T-helper 1 cell treated with Interleukin-12 subunit alpha and Interleukin-12 subunit beta and Interleukin-4 antibody, amounts not matched to agents 30 ng/mL and 1 ng/mL, for 36 hours (primary cell): ENCODE data around the gene CMTR2. TPM values are rescaled to one million over a fixed set of nuclear protein-coding genes. Genes with fewer than 3 reads are reported as not detected.

ENCODE experiments used
- intact Hi-C: fragments of 100-400 bp; cut with micrococcal nuclease; formaldehyde crosslinking; loops from one replicate; pipeline ENCODE4 v1.15.1; 2024
- total RNA-seq: library from RNA; stranded (reverse); gene quantifications from 2 replicates; pipeline ENCODE4 v1.2.3, GENCODE V29; 2022

CMTR2 gene
- 19.8 and 24.4 TPM in 2 replicates for total RNA-seq

GRCh38 chr16:71288890-71289731 is at the start of gene CMTR2:
CMTR2 (minus strand) TSS chr16:71289402; CDS start chr16:71285920, 3,482 bp downstream.
- intact Hi-C loops: loop anchor here (1.0 to 10.0 kb wide), 12 partner anchors 173 to 1376 kb away; partner anchors contain the start of genes AARS1, COG4, DHODH and DHX38

GRCh38 chr16:71338632-71339031 is 49.4 kb upstream of the CMTR2 start:
- intact Hi-C loops: no loop called here

GRCh38 chr16:71338193-71338592 is 49.0 kb upstream of the CMTR2 start:
- intact Hi-C loops: no loop called here

GRCh38 chr16:71337631-71338030 is 48.4 kb upstream of the CMTR2 start:
- intact Hi-C loops: no loop called here

GRCh38 chr16:71328151-71328550 is 38.9 kb upstream of the CMTR2 start:
- intact Hi-C loops: no loop called here

- intact Hi-C loops: no loop called here
Measured at GRCh38 chr16:71327720-71328119, 38.5 kb upstream of the CMTR2 start.

GRCh38 chr16:71319999-71320398 is 30.8 kb upstream of the CMTR2 start:
- intact Hi-C loops: no loop called here

- intact Hi-C loops: no loop called here
Measured at GRCh38 chr16:71315269-71315668, 26.1 kb upstream of the CMTR2 start.

- intact Hi-C loops: loop anchor here (5.0 kb wide), 1 partner anchor 96 kb away; no protein-coding TSS in a partner anchor
Measured at GRCh38 chr16:71313591-71313990, 24.4 kb upstream of the CMTR2 start.

- intact Hi-C loops: loop anchor here (5.0 kb wide), 1 partner anchor 94 kb away; no protein-coding TSS in a partner anchor
Measured at GRCh38 chr16:71311553-71312158, 22.5 kb upstream of the CMTR2 start.

GRCh38 chr16:71303938-71304337 is 14.7 kb upstream of the CMTR2 start:
- intact Hi-C loops: no loop called here

GRCh38 chr16:71297341-71297634 is 8.1 kb upstream of the CMTR2 start:
- intact Hi-C loops: no loop called here

GRCh38 chr16:71296584-71297340 is 7.6 kb upstream of the CMTR2 start:
- intact Hi-C loops: no loop called here

GRCh38 chr16:71295950-71296349 is 6.7 kb upstream of the CMTR2 start:
- intact Hi-C loops: no loop called here

- intact Hi-C loops: loop anchor here (5.0 kb wide), 1 partner anchor 1173 kb away; no protein-coding TSS in a partner anchor
Measured at GRCh38 chr16:71293919-71294318, 4.7 kb upstream of the CMTR2 start.

GRCh38 chr16:71292095-71292494 is 2.9 kb upstream of the CMTR2 start:
- intact Hi-C loops: loop anchor here (5.0 kb wide), 1 partner anchor 1175 kb away; no protein-coding TSS in a partner anchor

- intact Hi-C loops: loop anchor here (1.0 to 10.0 kb wide), 13 partner anchors 173 to 1375 kb away; partner anchors contain the start of genes AARS1, COG4, DHODH and DHX38
Measured at GRCh38 chr16:71289732-71290062, 495 bp upstream of the CMTR2 start.

GRCh38 chr16:71288570-71288889 is 672 bp downstream of the CMTR2 start:
- intact Hi-C loops: loop anchor here (2.0 to 10.0 kb wide), 5 partner anchors 596 to 1376 kb away; partner anchors contain the start of genes AARS1, COG4, MTSS2 and SF3B3

- intact Hi-C loops: loop anchor here (2.0 to 10.0 kb wide), 5 partner anchors 597 to 1377 kb away; partner anchors contain the start of genes AARS1, COG4, MTSS2 and SF3B3
Measured at GRCh38 chr16:71287911-71288310, 1.3 kb downstream of the CMTR2 start.

- intact Hi-C loops: loop anchor here (5.0 to 10.0 kb wide), 2 partner anchors 603 to 765 kb away; partner anchors contain the start of genes COG4, MTSS2 and SF3B3
Measured at GRCh38 chr16:71287454-71287853, 1.7 kb downstream of the CMTR2 start.

GRCh38 chr16:71283612-71284011 is 5.6 kb downstream of the CMTR2 start:
- intact Hi-C loops: loop anchor here (10.0 kb wide), 1 partner anchor 599 kb away; the partner anchor contains the start of gene MTSS2
